ENCODE measurements around the gene HSD17B13.
"Not testable (repeated sequence)": the region's sequence is repeated elsewhere in the genome, so short reads cannot be mapped to it uniquely, and the experiment has no call there.

Gene HSD17B13

GRCh38 chr4:87316961-87317360, 5.7 kb downstream of the HSD17B13 start:
- no peak for DNase-seq (ENCODE audit: low spot score)

- DNase-seq (ENCODE audit: low spot score) = not testable (repeated sequence)
Measured at GRCh38 chr4:87315000-87315399, 7.7 kb downstream of the HSD17B13 start.

- no peak for DNase-seq (ENCODE audit: low spot score)
Measured at GRCh38 chr4:87313756-87314155, 8.9 kb downstream of the HSD17B13 start.

- DNase-seq (ENCODE audit: low spot score) = no peak
Measured at GRCh38 chr4:87311684-87312083, 11.0 kb downstream of the HSD17B13 start.

GRCh38 chr4:87310691-87311335, 11.9 kb downstream of the HSD17B13 start:
- no peak for DNase-seq (ENCODE audit: low spot score)

GRCh38 chr4:87309625-87310024, 13.1 kb downstream of the HSD17B13 start:
- no peak for DNase-seq (ENCODE audit: low spot score)

- no peak for DNase-seq (ENCODE audit: low spot score)
Measured at GRCh38 chr4:87306056-87306455, 16.6 kb downstream of the HSD17B13 start.

GRCh38 chr4:87305562-87305961, 17.1 kb downstream of the HSD17B13 start:
- DNase-seq (ENCODE audit: low spot score) = no peak

GRCh38 chr4:87304745-87305432, 17.8 kb downstream of the HSD17B13 start:
- DNase-seq (ENCODE audit: low spot score) = no peak

- DNase-seq (ENCODE audit: low spot score) = no peak
Measured at GRCh38 chr4:87299898-87300297, 22.8 kb downstream of the HSD17B13 start.

- no peak for DNase-seq (ENCODE audit: low spot score)
Measured at GRCh38 chr4:87298362-87298761, 24.3 kb downstream of the HSD17B13 start.

- not testable (repeated sequence) for DNase-seq (ENCODE audit: low spot score)
Measured at GRCh38 chr4:87294911-87295310, 27.8 kb downstream of the HSD17B13 start.

- DNase-seq (ENCODE audit: low spot score) = not testable (repeated sequence)
Measured at GRCh38 chr4:87293889-87294288, 28.8 kb downstream of the HSD17B13 start.

- no peak for DNase-seq (ENCODE audit: low spot score)
Measured at GRCh38 chr4:87286970-87287369, 35.7 kb downstream of the HSD17B13 start.

- not testable (repeated sequence) for DNase-seq (ENCODE audit: low spot score)
Measured at GRCh38 chr4:87284268-87284667, 38.4 kb downstream of the HSD17B13 start.

GRCh38 chr4:87283151-87283550, 39.5 kb downstream of the HSD17B13 start:
- DNase-seq (ENCODE audit: low spot score) = no peak

GRCh38 chr4:87281603-87282002, 41.1 kb downstream of the HSD17B13 start:
- DNase-seq (ENCODE audit: low spot score) = no peak

- no peak for DNase-seq (ENCODE audit: low spot score)
Measured at GRCh38 chr4:87278335-87278794, 44.3 kb downstream of the HSD17B13 start.

GRCh38 chr4:87275311-87275710, 47.4 kb downstream of the HSD17B13 start:
- DNase-seq (ENCODE audit: low spot score) = no peak

GRCh38 chr4:87274803-87275202, 47.9 kb downstream of the HSD17B13 start:
- no peak for DNase-seq (ENCODE audit: low spot score)

- no peak for DNase-seq (ENCODE audit: low spot score)
Measured at GRCh38 chr4:87274327-87274726, 48.4 kb downstream of the HSD17B13 start.

GRCh38 chr4:87270825-87271224, 51.9 kb downstream of the HSD17B13 start:
- DNase-seq (ENCODE audit: low spot score) = no peak

- DNase-seq (ENCODE audit: low spot score) = peak; percentile 64
Measured at GRCh38 chr4:87270144-87270543, 52.5 kb downstream of the HSD17B13 start.

- DNase-seq (ENCODE audit: low spot score) = no peak
Measured at GRCh38 chr4:87268411-87268810, 54.3 kb downstream of the HSD17B13 start.

All from D341Med (cell line).